Ramos (cell line): Measurements from ENCODE around the gene EPN1.

Experiments used
- in situ Hi-C: fragments of 300-500 bp; cut with MboI; formaldehyde crosslinking; loops from one replicate; pipeline ENCODE4 v1.14.3; 2022; ENCODE audit warnings: low sequenced_read_pairs; ENCODE audit not compliant: unreplicated experiment

EPN1 gene

GRCh38 chr19:55674841-55675660 lies at the start of gene EPN1:
TSS of gene EPN1 (plus strand) at chr19:55675226. CDS start at chr19:55678628, 3,402 bp downstream.
- in situ Hi-C loops: loop anchor here (25.0 kb wide), 1 partner anchor 1488 kb away; the partner anchor contains the start of genes MBOAT7 and TSEN34

GRCh38 chr19:55626350-55626749 lies 48.7 kb upstream of the EPN1 start:
- in situ Hi-C loops: loop anchor here (5.0 to 25.0 kb wide), 2 partner anchors 109 to 339 kb away; partner anchors contain the start of genes BRSK1 and HSPBP1

- in situ Hi-C loops: loop anchor here (25.0 kb wide), 1 partner anchor 345 kb away; the partner anchor contains the start of genes BRSK1 and HSPBP1
Measured at GRCh38 chr19:55632463-55632834, 42.6 kb upstream of the EPN1 start.

- in situ Hi-C loops: loop anchor here (25.0 kb wide), 1 partner anchor 347 kb away; the partner anchor contains the start of genes BRSK1 and HSPBP1
Measured at GRCh38 chr19:55633861-55634260, 41.2 kb upstream of the EPN1 start.

- in situ Hi-C loops: loop anchor here (5.0 to 25.0 kb wide), 2 partner anchors 172 to 348 kb away; partner anchors contain the start of genes BRSK1 and HSPBP1
Measured at GRCh38 chr19:55635334-55635717, 39.7 kb upstream of the EPN1 start.

GRCh38 chr19:55635856-55636440 lies 39.1 kb upstream of the EPN1 start:
- in situ Hi-C loops: loop anchor here (5.0 to 25.0 kb wide), 2 partner anchors 171 to 349 kb away; partner anchors contain the start of genes BRSK1 and HSPBP1

- in situ Hi-C loops: loop anchor here (5.0 to 25.0 kb wide), 2 partner anchors 171 to 349 kb away; partner anchors contain the start of genes BRSK1 and HSPBP1
Measured at GRCh38 chr19:55636723-55637122, 38.3 kb upstream of the EPN1 start.

GRCh38 chr19:55637534-55637933 lies 37.5 kb upstream of the EPN1 start:
- in situ Hi-C loops: loop anchor here (5.0 to 25.0 kb wide), 2 partner anchors 170 to 350 kb away; partner anchors contain the start of genes BRSK1 and HSPBP1

GRCh38 chr19:55638864-55639359 lies 36.1 kb upstream of the EPN1 start:
- in situ Hi-C loops: loop anchor here (5.0 to 25.0 kb wide), 2 partner anchors 168 to 352 kb away; partner anchors contain the start of genes BRSK1 and HSPBP1

- in situ Hi-C loops: loop anchor here (25.0 kb wide), 1 partner anchor 353 kb away; the partner anchor contains the start of genes BRSK1 and HSPBP1
Measured at GRCh38 chr19:55640043-55640576, 34.9 kb upstream of the EPN1 start.

- in situ Hi-C loops: loop anchor here (25.0 kb wide), 1 partner anchor 354 kb away; the partner anchor contains the start of genes BRSK1 and HSPBP1
Measured at GRCh38 chr19:55640577-55641425, 34.2 kb upstream of the EPN1 start, which contains the start of gene ZNF580. TSS of gene ZNF580 (plus strand) at chr19:55641002. CDS start at chr19:55642509, 1,507 bp downstream.

- in situ Hi-C loops: loop anchor here (25.0 kb wide), 1 partner anchor 354 kb away; the partner anchor contains the start of genes BRSK1 and HSPBP1
Measured at GRCh38 chr19:55641426-55642152, 33.4 kb upstream of the EPN1 start.

GRCh38 chr19:55642153-55643002 lies 32.6 kb upstream of the EPN1 start:
- in situ Hi-C loops: loop anchor here (25.0 kb wide), 1 partner anchor 355 kb away; the partner anchor contains the start of genes BRSK1 and HSPBP1

- in situ Hi-C loops: loop anchor here (25.0 kb wide), 1 partner anchor 356 kb away; the partner anchor contains the start of genes BRSK1 and HSPBP1
Measured at GRCh38 chr19:55643003-55643886, 31.8 kb upstream of the EPN1 start, which contains the start of gene ZNF581. TSS of gene ZNF581 (plus strand) at chr19:55643649. CDS start at chr19:55644572, 923 bp downstream.

- in situ Hi-C loops: loop anchor here (25.0 kb wide), 1 partner anchor 357 kb away; the partner anchor contains the start of genes BRSK1 and HSPBP1
Measured at GRCh38 chr19:55643887-55644176, 31.2 kb upstream of the EPN1 start.

- in situ Hi-C loops: loop anchor here (25.0 kb wide), 1 partner anchor 357 kb away; the partner anchor contains the start of genes BRSK1 and HSPBP1
Measured at GRCh38 chr19:55644191-55644833, 30.7 kb upstream of the EPN1 start.
